GM23248 (cell line): ENCODE data around the gene NHERF2. TPM values are rescaled to one million over a fixed set of nuclear protein-coding genes. Genes with fewer than 3 reads are reported as not detected.

ENCODE experiments used
- DNase-seq: peaks from one replicate; pipeline ENCODE4 v3.0.0-alpha.2; 2015
- H2AFZ ChIP-seq: fragments of 200-600 bp; sonication (generic); 2 replicates; pipeline ENCODE4 v1.6.1; 2016; ENCODE audit warnings: antibody characterized with exemption
- H3F3A ChIP-seq: fragments of 200-600 bp; sonication (generic); 2 replicates; pipeline ENCODE4 v1.6.1; 2016; ENCODE audit warnings: mild to moderate bottlenecking, antibody characterized with exemption, mixed run types; ENCODE audit not compliant: insufficient read depth
- H3K27ac ChIP-seq: fragments of 200-600 bp; sonication (generic); 2 replicates; pipeline ENCODE4 v1.5.1; 2016; ENCODE audit warnings: mild to moderate bottlenecking
- H3K27me3 ChIP-seq: fragments of 200-600 bp; sonication (generic); replicated peaks from 2 replicates; pipeline ENCODE4 v1.6.1; 2016; ENCODE audit warnings: mild to moderate bottlenecking; ENCODE audit not compliant: insufficient read depth
- H3K36me3 ChIP-seq: fragments of 200-600 bp; sonication (generic); 2 replicates; pipeline ENCODE4 v1.6.1; 2016; ENCODE audit warnings: low read depth, mild to moderate bottlenecking
- H3K4me1 ChIP-seq: fragments of 200-600 bp; sonication (generic); 2 replicates; pipeline ENCODE4 v1.6.1; 2016; ENCODE audit warnings: mild to moderate bottlenecking; ENCODE audit not compliant: insufficient read depth
- H3K4me2 ChIP-seq: fragments of 200-600 bp; sonication (generic); one replicate; pipeline ENCODE4 v1.6.1; 2016; ENCODE audit warnings: mild to moderate bottlenecking; ENCODE audit not compliant: unreplicated experiment
- H3K4me3 ChIP-seq: fragments of 200-600 bp; sonication (generic); 2 replicates; pipeline ENCODE4 v1.5.1; 2016; ENCODE audit warnings: mild to moderate bottlenecking
- H3K79me2 ChIP-seq: fragments of 200-600 bp; sonication (generic); 2 replicates; pipeline ENCODE4 v1.6.1; 2016; ENCODE audit warnings: mild to moderate bottlenecking; ENCODE audit not compliant: insufficient read depth
- H3K9ac ChIP-seq: fragments of 200-600 bp; sonication (generic); 2 replicates; pipeline ENCODE4 v1.6.1; 2016; ENCODE audit warnings: mild to moderate bottlenecking
- H3K9me2 ChIP-seq: fragments of 200-600 bp; sonication (generic); 2 replicates; pipeline ENCODE4 v1.6.1; 2016; ENCODE audit warnings: mixed run types, mild to moderate bottlenecking, moderate library complexity; ENCODE audit not compliant: insufficient read depth
- H3K9me3 ChIP-seq: fragments of 200-600 bp; sonication (generic); one replicate; pipeline ENCODE4 v1.6.1; 2017; ENCODE audit warnings: low read depth
- H4K20me1 ChIP-seq: fragments of 200-600 bp; sonication (generic); 2 replicates; pipeline ENCODE4 v1.6.0; 2016; ENCODE audit not compliant: insufficient read depth
- EZH2 ChIP-seq: fragments of 200-600 bp; sonication (generic); IDR thresholded peaks from 2 replicates; pipeline ENCODE4 v1.6.1; 2018; ENCODE audit warnings: antibody characterized with exemption, mild to moderate bottlenecking; ENCODE audit not compliant: insufficient read depth, poor library complexity, severe bottlenecking
- EZH2phosphoT487 ChIP-seq: fragments of 200-600 bp; sonication (generic); IDR thresholded peaks from 2 replicates; pipeline ENCODE4 v1.6.1; 2018; ENCODE audit warnings: antibody characterized with exemption, moderate library complexity, mild to moderate bottlenecking, low read depth; ENCODE audit not compliant: insufficient read depth
- WGBS, 2 experiments: methylation state at CpG; one replicate each; pipeline ENCODE4 v1.1.6; 2015 to 2017; ENCODE audit warnings: low lambda C conversion rate in 2 of 2, low coverage in 1 of 2; ENCODE audit errors: missing lambda C conversion rate in 2 of 2; 5-methylcytosine and 5-hydroxymethylcytosine counted together
- in situ Hi-C: fragments of 300-500 bp; cut with MboI; formaldehyde crosslinking; loops from 2 replicates; pipeline ENCODE4 v1.15.0; 2020
- polyA plus RNA-seq: library from polyadenylated mRNA; unstranded; fragments of >200 nt; fragmentation: Nextera tagmentation; extraction: Ambion mirVana; gene quantifications from 2 replicates; pipeline ENCODE4 v1.2.1, GENCODE V29; 2016
- total RNA-seq: library from RNA; depleted of rRNA; stranded (reverse); fragments of >200 nt; shearing (Covaris generic); gene quantifications from 2 replicates; pipeline ENCODE4 v1.2.3, GENCODE V29; 2014

Gene NHERF2
- total and polyA plus RNA-seq, 2 experiments from 2014 or later = 27.3 to 29.0 TPM

- H3K4me3 ChIP-seq = no peak overlapping the region
- no peak overlapping the region for H3K4me2 ChIP-seq
- no peaks in the 10 kb centered on the region for H3K9me3 ChIP-seq
- no peaks in the 10 kb centered on the region for H4K20me1 ChIP-seq
- H3K27me3 ChIP-seq = peaks cover 21% of the 10 kb centered on the region
- no peaks in the 10 kb centered on the region for H3K79me2 ChIP-seq
- no peaks in the 10 kb centered on the region for H3K4me1 ChIP-seq
- H3K36me3 ChIP-seq = no peaks in the 10 kb centered on the region; the same call in 1 of the 2 replicates
- DNase-seq = no peak
- in situ Hi-C loops = no loop called here
- H2AFZ ChIP-seq = no peak overlapping the region
- TF ChIP-seq EZH2phosphoT487 = no peak
- TF ChIP-seq EZH2 = no peak
- peaks cover 9% of the 10 kb centered on the region for H3F3A ChIP-seq
- H3K9ac ChIP-seq = no peak overlapping the region
- WGBS, 2 experiments = 52 to 54% methylated on average over 50 to 70 of the region's 70 CpGs
- H3K9me2 ChIP-seq = no peaks in the 10 kb centered on the region
- H3K27ac ChIP-seq = no peak overlapping the region
These were observed 47.3 kb upstream of the NHERF2 start for GRCh38 chr16:1979271-1980029.

- Histone ChIP-seq H3K9ac (no peak overlapping the region), H3K27ac (no peak overlapping the region), H2AFZ (no peak overlapping the region), H3K4me1 (no peaks in the 10 kb centered on the region), H3K36me3 (no peaks in the 10 kb centered on the region; the same call in 1 of the 2 replicates), H3K79me2 (0 out of 2 replicates have a peak, but pooled peaks cover 2% of the 10 kb centered on the region), H3K9me3 (no peaks in the 10 kb centered on the region), H3K9me2 (no peaks in the 10 kb centered on the region), H4K20me1 (no peaks in the 10 kb centered on the region), H3K27me3 (peaks cover 21% of the 10 kb centered on the region), H3F3A (peaks cover 9% of the 10 kb centered on the region), H3K4me3 (no peak overlapping the region), H3K4me2 (no peak overlapping the region)
- TF ChIP-seq EZH2phosphoT487 = no peak
- no peak for TF ChIP-seq EZH2
- peak; percentile 39 for DNase-seq
- 11 to 12% methylated on average over 43 to 53 of the region's 53 CpGs for WGBS, 2 experiments
- in situ Hi-C loops = no loop called here
These were observed 46.5 kb upstream of the NHERF2 start for GRCh38 chr16:1980030-1980769.

GRCh38 chr16:1980770-1981087 is 46.0 kb upstream of the NHERF2 start:
- H3K4me1 ChIP-seq = no peaks in the 10 kb centered on the region
- H3F3A ChIP-seq = peaks cover 9% of the 10 kb centered on the region
- TF ChIP-seq EZH2 (no peak), EZH2phosphoT487 (no peak)
- no peak for DNase-seq
- H3K79me2 ChIP-seq = peaks cover 8% of the 10 kb centered on the region; the same call in 1 of the 2 replicates
- no peak overlapping the region for H2AFZ ChIP-seq
- no peak overlapping the region for H3K9ac ChIP-seq
- H3K27me3 ChIP-seq = peaks cover 21% of the 10 kb centered on the region
- no peaks in the 10 kb centered on the region for H3K9me2 ChIP-seq
- 31 to 35% methylated on average over 16 of the region's 16 CpGs for WGBS, 2 experiments
- H3K27ac ChIP-seq = no peak overlapping the region
- no peaks in the 10 kb centered on the region for H4K20me1 ChIP-seq
- in situ Hi-C loops = no loop called here
- H3K9me3 ChIP-seq = no peaks in the 10 kb centered on the region
- H3K36me3 ChIP-seq = no peaks in the 10 kb centered on the region; the same call in 1 of the 2 replicates
- H3K4me3 ChIP-seq = no peak overlapping the region
- no peak overlapping the region for H3K4me2 ChIP-seq

- in situ Hi-C loops = no loop called here
- H3K9me3 ChIP-seq = no peaks in the 10 kb centered on the region
- H2AFZ ChIP-seq = no peak within 1 kb of the TSS
- no peak for DNase-seq
- H3K4me1 ChIP-seq = no peaks in the 10 kb centered on the region
- peaks cover 21% of the 10 kb centered on the region for H3K27me3 ChIP-seq
- peaks cover 9% of the 10 kb centered on the region; the same call in 1 of the 2 replicates for H3K79me2 ChIP-seq
- H3K27ac ChIP-seq = no peak within 1 kb of the TSS
- no peak for TF ChIP-seq EZH2
- TF ChIP-seq EZH2phosphoT487 = no peak
- H3K4me2 ChIP-seq = no peak within 1 kb of the TSS
- no peaks in the 10 kb centered on the region for H4K20me1 ChIP-seq
- no peak within 1 kb of the TSS for H3K4me3 ChIP-seq
- 26% methylated on average over 6 of the region's 6 CpGs for WGBS, 2 experiments
- H3K36me3 ChIP-seq = no peaks in the 10 kb centered on the region
- H3K9ac ChIP-seq = no peak within 1 kb of the TSS
- H3K9me2 ChIP-seq = no peaks in the 10 kb centered on the region
- H3F3A ChIP-seq = peaks cover 9% of the 10 kb centered on the region
These were observed 45.3 kb upstream of the NHERF2 start, which contains the start of gene NOXO1 for GRCh38 chr16:1981398-1981836. TSS of gene NOXO1 (minus strand) at chr16:1981469. CDS start at chr16:1981179, 290 bp downstream.
